SHP77 (cell line): ENCODE measurements around the gene TIMP3.

ENCODE experiments used
- DNase-seq, 2 experiments: peaks; one replicate each; lab custom pipeline; 2025; lab: John Stamatoyannopoulos, UW

TIMP3 gene

GRCh38 chr22:32809786-32810554 is 8.5 kb downstream of the TIMP3 start:
- DNase-seq = no peak

GRCh38 chr22:32810555-32811133 is 9.1 kb downstream of the TIMP3 start:
- DNase-seq = no peak

- no peak for DNase-seq
Observed at GRCh38 chr22:32811788-32812545, 10.5 kb downstream of the TIMP3 start.

- DNase-seq = no peak
Observed at GRCh38 chr22:32814285-32814860, 12.9 kb downstream of the TIMP3 start.

GRCh38 chr22:32815059-32815458 is 13.6 kb downstream of the TIMP3 start:
- no peak for DNase-seq

- DNase-seq = no peak
Observed at GRCh38 chr22:32815943-32816342, 14.4 kb downstream of the TIMP3 start.

GRCh38 chr22:32817137-32817730 is 15.7 kb downstream of the TIMP3 start:
- no peak for DNase-seq

GRCh38 chr22:32818446-32819115 is 17.1 kb downstream of the TIMP3 start:
- no peak for DNase-seq

- no peak for DNase-seq
Observed at GRCh38 chr22:32819120-32819519, 17.6 kb downstream of the TIMP3 start.

GRCh38 chr22:32820131-32821119 is 18.9 kb downstream of the TIMP3 start:
- DNase-seq = no peak

- DNase-seq = no peak
Observed at GRCh38 chr22:32822179-32822877, 20.8 kb downstream of the TIMP3 start.

GRCh38 chr22:32823024-32823730 is 21.7 kb downstream of the TIMP3 start:
- peak in 1 of 2 experiments; percentile 47 for DNase-seq

- DNase-seq = no peak
Observed at GRCh38 chr22:32824531-32825312, 23.2 kb downstream of the TIMP3 start.

- no peak for DNase-seq
Observed at GRCh38 chr22:32826537-32826936, 25.0 kb downstream of the TIMP3 start.

- DNase-seq = no peak
Observed at GRCh38 chr22:32827049-32827602, 25.6 kb downstream of the TIMP3 start.

- DNase-seq = no peak
Observed at GRCh38 chr22:32828150-32828549, 26.6 kb downstream of the TIMP3 start.

GRCh38 chr22:32828561-32828960 is 27.1 kb downstream of the TIMP3 start:
- no peak for DNase-seq

- no peak for DNase-seq
Observed at GRCh38 chr22:32829451-32829851, 27.9 kb downstream of the TIMP3 start.
